GM06990 (cell line): ENCODE results near the gene DAPK2.

Experiments
- DNase-seq: peaks from one replicate; pipeline ENCODE4 v3.0.0-alpha.2; 2011; ENCODE audit not compliant: insufficient read length; ENCODE audit errors: extremely low read depth
- H3K27me3 ChIP-seq: replicated peaks from 2 replicates; pipeline ENCODE4 v1.6.0; 2011; ENCODE audit warnings: low read length; ENCODE audit not compliant: control insufficient read depth, insufficient read depth
- H3K36me3 ChIP-seq: 2 replicates; pipeline ENCODE4 v1.5.1; 2011; ENCODE audit warnings: low read length; ENCODE audit not compliant: control insufficient read depth, insufficient read depth
- H3K4me3 ChIP-seq: replicated peaks from 2 replicates; pipeline ENCODE4 v1.5.1; 2011; ENCODE audit warnings: low read depth, mild to moderate bottlenecking, control low read depth, low read length
- TF ChIP-seq, protein P1 (sequence below): IDR thresholded peaks from 2 replicates; pipeline ENCODE4 v1.5.1; 2011; ENCODE audit warnings: low read length, control low read depth, mild to moderate bottlenecking, inconsistent platforms; ENCODE audit not compliant: insufficient read depth, poor library complexity, severe bottlenecking

DAPK2 gene

GRCh38 chr15:63911160-63911559 is 135.1 kb downstream of the DAPK2 start:
- DNase-seq = no peak
- Histone ChIP-seq H3K27me3 (no peaks in the 10 kb centered on the region), H3K4me3 (no peak overlapping the region), H3K36me3 (no peaks in the 10 kb centered on the region)
- TF ChIP-seq, protein P1, sequence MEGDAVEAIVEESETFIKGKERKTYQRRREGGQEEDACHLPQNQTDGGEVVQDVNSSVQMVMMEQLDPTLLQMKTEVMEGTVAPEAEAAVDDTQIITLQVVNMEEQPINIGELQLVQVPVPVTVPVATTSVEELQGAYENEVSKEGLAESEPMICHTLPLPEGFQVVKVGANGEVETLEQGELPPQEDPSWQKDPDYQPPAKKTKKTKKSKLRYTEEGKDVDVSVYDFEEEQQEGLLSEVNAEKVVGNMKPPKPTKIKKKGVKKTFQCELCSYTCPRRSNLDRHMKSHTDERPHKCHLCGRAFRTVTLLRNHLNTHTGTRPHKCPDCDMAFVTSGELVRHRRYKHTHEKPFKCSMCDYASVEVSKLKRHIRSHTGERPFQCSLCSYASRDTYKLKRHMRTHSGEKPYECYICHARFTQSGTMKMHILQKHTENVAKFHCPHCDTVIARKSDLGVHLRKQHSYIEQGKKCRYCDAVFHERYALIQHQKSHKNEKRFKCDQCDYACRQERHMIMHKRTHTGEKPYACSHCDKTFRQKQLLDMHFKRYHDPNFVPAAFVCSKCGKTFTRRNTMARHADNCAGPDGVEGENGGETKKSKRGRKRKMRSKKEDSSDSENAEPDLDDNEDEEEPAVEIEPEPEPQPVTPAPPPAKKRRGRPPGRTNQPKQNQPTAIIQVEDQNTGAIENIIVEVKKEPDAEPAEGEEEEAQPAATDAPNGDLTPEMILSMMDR = no peak

DNA sequence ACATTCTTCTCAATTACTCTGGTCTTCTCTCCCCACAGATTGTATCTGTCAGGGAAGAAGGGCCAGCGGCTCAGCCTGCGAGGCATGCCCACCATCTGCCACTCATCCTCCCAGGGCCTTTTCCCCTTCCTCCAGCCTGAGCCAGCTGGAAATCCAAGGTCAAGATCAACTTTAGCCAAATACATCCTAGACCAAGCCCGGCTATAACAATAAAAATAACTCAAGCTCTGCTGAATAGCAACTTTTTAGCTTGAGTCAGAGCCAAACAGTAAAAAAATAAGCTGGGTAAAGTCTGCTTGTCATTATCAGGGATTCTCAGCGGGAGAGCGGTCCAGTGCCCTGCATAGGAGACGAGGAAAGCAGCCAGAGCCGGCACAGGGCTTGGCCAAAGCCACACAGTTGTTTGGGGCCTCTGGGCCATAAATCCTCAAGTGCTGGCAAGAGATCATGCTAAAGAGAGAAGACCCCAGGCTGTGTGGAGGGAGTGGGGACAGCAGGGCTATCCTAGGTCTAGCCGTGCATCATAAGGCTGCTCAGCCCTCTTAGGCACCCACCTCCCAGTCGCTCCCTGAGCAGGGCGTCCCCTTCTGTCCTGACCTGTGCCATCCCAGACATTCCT is 136.4 kb downstream of the DAPK2 start:
- DNase-seq = no peak
- no peak overlapping the region for H3K4me3 ChIP-seq
- no peaks in the 10 kb centered on the region for H3K27me3 ChIP-seq
- TF ChIP-seq, protein P1 = no peak
- no peaks in the 10 kb centered on the region for H3K36me3 ChIP-seq

DNA sequence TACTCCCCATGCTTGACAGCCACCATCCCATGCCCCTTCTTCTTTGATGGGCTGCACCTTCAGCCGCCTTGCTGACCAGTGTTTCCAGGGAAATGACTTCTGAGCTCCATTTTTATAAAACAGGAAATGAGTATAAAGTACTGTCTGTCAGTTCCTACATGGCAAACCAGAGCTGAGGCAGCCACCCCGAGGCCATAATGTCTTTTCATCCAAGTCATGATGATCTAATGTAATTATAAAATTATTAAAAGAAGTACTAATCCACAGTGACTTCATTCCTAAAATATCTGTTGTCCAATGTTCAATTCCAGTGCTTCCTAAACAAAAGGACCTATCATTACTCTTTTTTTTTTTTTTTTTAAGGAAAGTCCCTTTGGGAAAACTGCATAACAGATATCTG is 137.3 kb downstream of the DAPK2 start:
- no peak overlapping the region for H3K4me3 ChIP-seq
- H3K36me3 ChIP-seq = no peaks in the 10 kb centered on the region
- DNase-seq = no peak
- no peaks in the 10 kb centered on the region for H3K27me3 ChIP-seq
- TF ChIP-seq, protein P1 = no peak

GRCh38 chr15:63908281-63908680 is 138.0 kb downstream of the DAPK2 start:
- H3K4me3 ChIP-seq = no peak overlapping the region
- H3K27me3 ChIP-seq = no peaks in the 10 kb centered on the region
- TF ChIP-seq, protein P1 = no peak
- H3K36me3 ChIP-seq = no peaks in the 10 kb centered on the region
- DNase-seq = no peak

GRCh38 chr15:63907521-63907920 is 138.8 kb downstream of the DAPK2 start:
- H3K4me3 ChIP-seq = no peak overlapping the region
- TF ChIP-seq, protein P1 = no peak
- DNase-seq = no peak
- no peaks in the 10 kb centered on the region for H3K36me3 ChIP-seq
- H3K27me3 ChIP-seq = no peaks in the 10 kb centered on the region

DNA sequence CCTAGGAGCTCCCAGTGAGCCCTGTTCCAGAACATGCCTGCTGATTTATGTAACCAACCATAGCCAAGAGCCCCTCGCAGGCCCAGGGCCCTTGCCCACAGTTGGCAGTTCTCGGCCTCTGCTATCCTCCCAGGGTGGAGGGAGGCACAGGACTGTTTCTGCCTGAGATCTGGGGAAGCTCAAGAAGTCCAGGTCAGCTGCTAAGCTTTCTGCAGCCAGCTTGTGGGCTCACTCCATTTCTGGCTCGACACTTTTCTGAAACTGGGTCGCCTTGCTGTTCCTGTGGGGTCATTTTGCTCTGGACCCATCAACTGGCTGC is 140.1 kb downstream of the DAPK2 start:
- H3K27me3 ChIP-seq = no peaks in the 10 kb centered on the region
- no peaks in the 10 kb centered on the region for H3K36me3 ChIP-seq
- no peak overlapping the region for H3K4me3 ChIP-seq
- TF ChIP-seq, protein P1 = no peak
- DNase-seq = no peak
